NB4 (cell line): ENCODE measurements around the gene CBR3.

Experiments used
- MYC ChIP-seq: IDR thresholded peaks from 2 replicates; pipeline ENCODE4 v1.6.1; 2011; ENCODE audit warnings: low read depth, low read length
- POLR2A ChIP-seq: IDR thresholded peaks from 2 replicates; pipeline ENCODE4 v1.6.1; 2011; ENCODE audit warnings: mild to moderate bottlenecking; ENCODE audit not compliant: insufficient read length; ENCODE audit errors: extremely low read depth
- TF ChIP-seq, protein P1 (sequence below): IDR thresholded peaks from one replicate; pipeline ENCODE4 v1.5.1; 2012; ENCODE audit warnings: low read depth, low read length
- TF ChIP-seq, protein P2 (sequence below): IDR thresholded peaks from 2 replicates; pipeline ENCODE4 v1.6.1; 2011; ENCODE audit warnings: low read depth, low read length

DNA sequence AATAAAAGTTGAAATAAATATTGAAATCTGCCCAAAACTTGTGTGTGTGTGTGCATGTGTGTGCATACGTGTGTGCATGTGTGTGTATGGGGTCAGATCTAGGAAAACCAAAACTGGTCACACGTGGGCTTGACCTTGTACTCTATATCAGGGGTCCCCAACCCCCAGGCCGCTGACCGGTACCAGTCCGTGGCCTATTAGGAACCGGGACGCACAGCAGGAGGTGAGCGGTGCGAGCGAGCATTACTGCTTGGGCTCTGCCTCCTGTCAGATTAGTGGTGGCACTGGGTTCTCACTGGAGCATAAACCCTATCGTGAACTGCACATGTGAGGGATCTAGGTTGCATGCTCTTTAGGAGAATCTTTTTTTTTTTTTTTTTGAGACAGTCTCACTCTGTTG lies 30.5 kb downstream of the CBR3 start:
- TF ChIP-seq, protein P1, sequence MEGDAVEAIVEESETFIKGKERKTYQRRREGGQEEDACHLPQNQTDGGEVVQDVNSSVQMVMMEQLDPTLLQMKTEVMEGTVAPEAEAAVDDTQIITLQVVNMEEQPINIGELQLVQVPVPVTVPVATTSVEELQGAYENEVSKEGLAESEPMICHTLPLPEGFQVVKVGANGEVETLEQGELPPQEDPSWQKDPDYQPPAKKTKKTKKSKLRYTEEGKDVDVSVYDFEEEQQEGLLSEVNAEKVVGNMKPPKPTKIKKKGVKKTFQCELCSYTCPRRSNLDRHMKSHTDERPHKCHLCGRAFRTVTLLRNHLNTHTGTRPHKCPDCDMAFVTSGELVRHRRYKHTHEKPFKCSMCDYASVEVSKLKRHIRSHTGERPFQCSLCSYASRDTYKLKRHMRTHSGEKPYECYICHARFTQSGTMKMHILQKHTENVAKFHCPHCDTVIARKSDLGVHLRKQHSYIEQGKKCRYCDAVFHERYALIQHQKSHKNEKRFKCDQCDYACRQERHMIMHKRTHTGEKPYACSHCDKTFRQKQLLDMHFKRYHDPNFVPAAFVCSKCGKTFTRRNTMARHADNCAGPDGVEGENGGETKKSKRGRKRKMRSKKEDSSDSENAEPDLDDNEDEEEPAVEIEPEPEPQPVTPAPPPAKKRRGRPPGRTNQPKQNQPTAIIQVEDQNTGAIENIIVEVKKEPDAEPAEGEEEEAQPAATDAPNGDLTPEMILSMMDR, result no peak
- TF ChIP-seq, protein P2, sequence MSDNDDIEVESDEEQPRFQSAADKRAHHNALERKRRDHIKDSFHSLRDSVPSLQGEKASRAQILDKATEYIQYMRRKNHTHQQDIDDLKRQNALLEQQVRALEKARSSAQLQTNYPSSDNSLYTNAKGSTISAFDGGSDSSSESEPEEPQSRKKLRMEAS, result no peak
- TF ChIP-seq POLR2A (no peak), MYC (no peak)
